Suprapubic skin (tissue), 4 donors: ENCODE measurements around the gene RRP8. TPM values are rescaled to one million over a fixed set of nuclear protein-coding genes. Genes with fewer than 3 reads are reported as not detected.
A peak's percentile ranks its signal among the peaks of the same experiment; 100 is the strongest.

Experiments
- DNase-seq, 2 donors: peaks; one replicate each; pipeline ENCODE4 v3.0.0-alpha.2; 2019; ENCODE audit warnings: low spot score in 2 of 2
- H3K27ac ChIP-seq: fragments of 200-600 bp; sonication (generic); one replicate; pipeline ENCODE4 v1.5.1; 2019
- H3K27me3 ChIP-seq: fragments of 200-600 bp; sonication (generic); one replicate; pipeline ENCODE4 v1.5.1; 2019
- H3K36me3 ChIP-seq: fragments of 200-600 bp; sonication (generic); one replicate; pipeline ENCODE4 v1.5.1; 2019
- H3K4me1 ChIP-seq: fragments of 200-600 bp; sonication (generic); one replicate; pipeline ENCODE4 v1.5.1; 2019
- H3K4me3 ChIP-seq: fragments of 200-600 bp; sonication (generic); one replicate; pipeline ENCODE4 v1.5.1; 2019; ENCODE audit warnings: mild to moderate bottlenecking
- H3K9me3 ChIP-seq: fragments of 200-600 bp; sonication (generic); one replicate; pipeline ENCODE4 v1.5.1; 2019
- EP300 ChIP-seq: sonication (generic); formaldehyde crosslinking; IDR thresholded peaks from one replicate; pipeline ENCODE4 v1.6.1; 2017; ENCODE audit warnings: antibody characterized with exemption
- POLR2A ChIP-seq, 2 donors: fragments of 450-650 bp; IDR thresholded peaks; one replicate each; pipeline ENCODE4 v1.6.1; 2017; ENCODE audit warnings: antibody characterized with exemption in 2 of 2, mild to moderate bottlenecking in 2 of 2, moderate library complexity in 2 of 2
- POLR2AphosphoS5 ChIP-seq, 3 donors: sonication (generic); formaldehyde crosslinking; IDR thresholded peaks; one replicate each; pipeline ENCODE4 v1.6.1; 2017; ENCODE audit warnings: antibody characterized with exemption in 3 of 3
- WGBS: methylation state at CpG from one replicate; pipeline ENCODE4 v1.1.5; 2018; 5-methylcytosine and 5-hydroxymethylcytosine counted together
- total RNA-seq, 4 donors: library from RNA; depleted of rRNA; stranded (reverse); fragments of >200 nt; gene quantifications; one replicate each; pipeline ENCODE4 v1.1.0, GENCODE V29; 2016
- TF ChIP-seq, protein P1 (sequence below), 2 donors: fragments of 200-600 bp in 1 of 2; fragments of 450-650 bp in 1 of 2; sonication (generic) in 1 of 2; IDR thresholded peaks; one replicate each; pipeline ENCODE4 v1.5.1; 2016 to 2019; ENCODE audit warnings: antibody characterized with exemption in 2 of 2, mild to moderate bottlenecking in 1 of 2, moderate library complexity in 1 of 2

Gene RRP8
- total RNA-seq, 4 donors from 2014 or later, result 15.9 to 33.6 (median 18.3) TPM

DNA sequence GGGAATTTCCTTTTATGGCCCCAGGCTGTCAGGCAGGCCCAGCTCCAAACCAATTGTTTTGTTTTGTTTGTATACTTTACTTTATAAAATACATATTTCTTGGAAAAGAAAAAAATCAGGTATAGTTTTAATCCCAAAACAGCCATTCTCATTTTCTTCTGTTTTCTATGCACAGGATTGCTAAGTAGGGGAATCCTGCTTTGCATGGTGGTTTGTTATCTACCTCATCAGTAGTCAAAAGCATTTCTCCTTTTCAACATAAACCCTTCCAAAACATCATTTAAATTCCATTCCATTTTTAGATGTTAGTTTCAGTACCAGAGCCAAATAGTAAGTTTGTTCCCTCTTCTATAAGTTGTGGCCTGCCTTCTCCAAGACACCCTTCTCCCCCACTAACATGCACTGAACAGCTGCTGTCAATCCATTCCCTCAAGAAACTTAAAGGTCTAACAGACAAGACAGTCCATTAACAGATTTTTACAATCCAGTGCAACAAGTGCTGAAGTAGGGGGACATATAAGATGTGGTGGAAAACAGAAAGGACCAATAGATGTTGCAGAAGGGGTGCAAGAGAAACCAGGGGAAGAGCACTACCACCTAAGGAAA, 3.9 kb upstream of the RRP8 start:
- H3K27ac ChIP-seq, result peak overlapping the region; percentile 28
- peaks cover 31% of the 10 kb centered on the region for H3K36me3 ChIP-seq
- peaks cover 61% of the 10 kb centered on the region for H3K4me1 ChIP-seq
- H3K4me3 ChIP-seq, result peak overlapping the region; percentile 54
- TF ChIP-seq POLR2AphosphoS5 (IDR thresholded peaks at IDR 0.05) (no peak), EP300 (no peak)
- no peaks in the 10 kb centered on the region for H3K9me3 ChIP-seq
- H3K27me3 ChIP-seq, result no peaks in the 10 kb centered on the region
- DNase-seq, result no peak

DNA sequence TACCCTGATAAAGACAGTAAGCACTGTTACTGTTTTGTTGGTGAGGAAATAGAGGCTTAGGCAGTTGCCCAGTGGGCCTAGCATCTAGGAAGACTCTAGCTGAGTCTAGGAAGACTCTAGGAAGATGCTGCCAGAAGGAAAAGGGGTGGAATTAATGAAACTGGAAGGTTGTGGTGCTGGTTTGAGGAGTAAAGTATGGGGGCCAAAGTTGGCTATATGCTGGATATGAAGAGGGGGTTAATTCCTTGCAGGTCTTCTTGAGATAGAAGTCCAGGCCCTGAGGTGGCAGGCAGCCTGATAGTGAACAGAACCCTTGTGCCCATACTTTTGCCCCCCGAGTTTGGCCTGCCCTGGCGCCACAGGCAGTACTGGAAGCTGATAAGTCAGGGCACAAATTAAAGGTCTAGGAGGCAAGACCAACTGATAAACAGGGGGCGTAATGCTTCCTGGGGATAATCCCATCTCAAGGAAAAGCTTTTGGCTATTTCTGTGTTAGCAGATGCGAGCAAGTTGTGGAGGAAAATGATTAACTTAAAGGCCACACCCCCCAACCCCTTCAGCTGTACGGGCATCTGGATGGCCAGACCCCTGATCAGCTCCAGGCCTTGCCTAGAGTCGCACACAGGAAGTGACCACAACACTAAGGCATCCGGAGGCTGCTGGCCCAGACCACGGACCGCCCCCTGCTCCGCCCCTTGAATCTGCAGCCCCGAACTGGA, 3.2 kb upstream of the RRP8 start:
- Histone ChIP-seq H3K4me1 (peaks cover 67% of the 10 kb centered on the region), H3K9me3 (no peaks in the 10 kb centered on the region), H3K4me3 (peak overlapping the region; percentile 54)

DNA sequence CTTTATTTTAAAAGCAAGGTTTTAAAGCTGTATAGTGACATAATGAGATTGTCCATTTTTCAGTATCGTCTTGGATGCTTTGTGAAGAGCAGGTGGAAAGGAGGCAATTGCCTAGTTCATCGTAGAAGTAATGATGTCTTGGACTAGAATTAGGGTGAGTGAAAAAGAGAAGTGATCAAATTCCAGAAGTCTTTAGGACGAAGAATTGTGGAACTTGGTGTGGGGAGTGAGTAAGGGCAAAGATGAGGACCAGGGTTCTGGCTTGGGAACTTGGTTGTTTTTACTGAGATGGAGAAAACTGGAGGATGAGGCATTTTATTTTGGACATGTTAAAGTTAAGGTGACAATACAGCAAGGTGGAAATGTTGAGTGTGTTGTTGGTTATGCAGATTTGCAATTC, 1.4 kb upstream of the RRP8 start:
- DNase-seq, result no peak
- TF ChIP-seq, protein P1, sequence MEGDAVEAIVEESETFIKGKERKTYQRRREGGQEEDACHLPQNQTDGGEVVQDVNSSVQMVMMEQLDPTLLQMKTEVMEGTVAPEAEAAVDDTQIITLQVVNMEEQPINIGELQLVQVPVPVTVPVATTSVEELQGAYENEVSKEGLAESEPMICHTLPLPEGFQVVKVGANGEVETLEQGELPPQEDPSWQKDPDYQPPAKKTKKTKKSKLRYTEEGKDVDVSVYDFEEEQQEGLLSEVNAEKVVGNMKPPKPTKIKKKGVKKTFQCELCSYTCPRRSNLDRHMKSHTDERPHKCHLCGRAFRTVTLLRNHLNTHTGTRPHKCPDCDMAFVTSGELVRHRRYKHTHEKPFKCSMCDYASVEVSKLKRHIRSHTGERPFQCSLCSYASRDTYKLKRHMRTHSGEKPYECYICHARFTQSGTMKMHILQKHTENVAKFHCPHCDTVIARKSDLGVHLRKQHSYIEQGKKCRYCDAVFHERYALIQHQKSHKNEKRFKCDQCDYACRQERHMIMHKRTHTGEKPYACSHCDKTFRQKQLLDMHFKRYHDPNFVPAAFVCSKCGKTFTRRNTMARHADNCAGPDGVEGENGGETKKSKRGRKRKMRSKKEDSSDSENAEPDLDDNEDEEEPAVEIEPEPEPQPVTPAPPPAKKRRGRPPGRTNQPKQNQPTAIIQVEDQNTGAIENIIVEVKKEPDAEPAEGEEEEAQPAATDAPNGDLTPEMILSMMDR (IDR thresholded peaks at IDR 0.05), result no peak
- TF ChIP-seq POLR2A (IDR thresholded peaks at IDR 0.05) (no peak), EP300 (no peak), POLR2AphosphoS5 (IDR thresholded peaks at IDR 0.05) (no peak)
- Histone ChIP-seq H3K27me3 (no peaks in the 10 kb centered on the region), H3K36me3 (peaks cover 37% of the 10 kb centered on the region), H3K4me3 (peak overlapping the region; percentile 54), H3K4me1 (peaks cover 60% of the 10 kb centered on the region), H3K27ac (no peak overlapping the region), H3K9me3 (no peaks in the 10 kb centered on the region)
- 28% methylated on average over 3 of the region's 3 CpGs for WGBS

More for the DNA sequence above, 3.2 kb upstream of the RRP8 start:
- WGBS, result 13% methylated on average over 11 of the region's 11 CpGs
- Histone ChIP-seq H3K27me3 (no peaks in the 10 kb centered on the region), H3K27ac (peak overlapping the region; percentile 83), H3K36me3 (peaks cover 31% of the 10 kb centered on the region)
- peak in 1 of 3 donors; percentile 44 for TF ChIP-seq POLR2AphosphoS5 (IDR thresholded peaks at IDR 0.05)
- TF ChIP-seq, protein P1 (IDR thresholded peaks at IDR 0.05), result no peak
- TF ChIP-seq POLR2A (IDR thresholded peaks at IDR 0.05), result no peak
- peak; percentile 10 for TF ChIP-seq EP300
- DNase-seq, result peak; percentile 94 to 96

DNA sequence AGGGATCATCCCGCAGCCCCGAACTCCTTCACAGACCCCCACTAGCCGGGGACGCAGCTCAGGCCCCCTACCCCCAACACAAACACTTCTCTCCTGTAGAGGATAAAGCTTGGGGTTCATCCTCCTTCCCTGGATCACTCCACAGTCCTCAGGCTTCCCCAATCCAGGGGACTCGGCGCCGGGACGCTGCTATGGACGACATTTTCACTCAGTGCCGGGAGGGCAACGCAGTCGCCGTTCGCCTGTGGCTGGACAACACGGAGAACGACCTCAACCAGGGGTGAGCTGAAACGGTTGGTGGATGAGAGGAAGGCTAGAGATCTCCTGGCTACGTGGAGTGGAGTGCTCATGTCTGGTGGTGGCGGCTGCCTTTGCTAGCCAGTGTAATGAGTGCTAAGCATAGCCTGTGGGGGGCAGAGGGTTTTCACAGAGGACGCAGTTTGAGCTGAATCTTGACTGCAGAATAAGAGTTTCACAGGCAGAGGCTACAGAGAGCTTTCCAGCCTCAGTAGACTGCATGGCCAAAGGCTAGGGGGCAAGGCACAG, 738 bp upstream of the RRP8 start:
- no peak for DNase-seq
- peaks cover 60% of the 10 kb centered on the region for H3K4me1 ChIP-seq
- peaks cover 37% of the 10 kb centered on the region for H3K36me3 ChIP-seq
- TF ChIP-seq EP300 (no peak), POLR2AphosphoS5 (IDR thresholded peaks at IDR 0.05) (no peak), POLR2A (IDR thresholded peaks at IDR 0.05) (no peak)
- no peaks in the 10 kb centered on the region for H3K27me3 ChIP-seq
- WGBS, result 0% methylated on average over 9 of the region's 20 CpGs
- H3K27ac ChIP-seq, result peak overlapping the region; percentile 89
- peak overlapping the region; percentile 54 for H3K4me3 ChIP-seq
- H3K9me3 ChIP-seq, result no peaks in the 10 kb centered on the region

DNA sequence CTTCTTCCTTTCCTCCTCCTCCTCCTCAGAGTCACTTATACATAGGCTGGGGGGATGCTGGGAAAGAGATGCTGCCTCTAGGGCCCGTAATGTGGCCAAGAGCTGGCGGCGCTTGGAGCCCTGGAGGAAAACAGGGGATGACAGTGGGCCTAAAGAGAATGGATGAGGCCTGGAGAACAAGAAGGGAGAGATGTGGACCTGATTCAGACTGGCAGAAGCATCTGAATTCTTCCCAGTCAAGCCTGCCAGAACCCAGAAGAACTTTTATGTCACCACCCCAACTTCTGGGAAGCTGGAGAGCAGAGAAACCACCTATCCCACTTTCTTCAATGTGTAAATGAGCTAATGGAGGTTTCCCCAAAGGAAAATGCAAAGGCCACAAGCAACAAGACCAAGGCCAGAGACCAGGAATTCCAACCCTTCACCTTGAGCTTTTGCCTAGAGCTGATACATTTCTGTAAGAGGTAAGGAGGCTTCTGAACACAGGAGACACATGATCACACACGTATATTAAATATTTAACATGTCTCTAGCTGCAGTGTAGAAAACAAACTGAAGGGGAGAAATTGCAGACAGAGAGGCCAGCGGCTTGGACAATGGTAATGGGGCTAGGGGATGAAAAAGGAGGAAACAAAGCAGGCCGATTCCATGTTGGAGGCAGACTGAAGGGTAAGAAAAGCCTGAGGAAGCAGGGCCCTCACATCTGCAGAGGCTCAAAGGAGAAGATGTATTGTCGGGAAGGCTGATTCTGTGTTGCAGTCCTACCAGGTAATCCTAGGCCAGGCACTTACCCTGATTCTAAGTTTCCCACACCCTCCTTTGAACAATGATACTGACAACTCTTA, 1.1 kb downstream of the RRP8 start:
- Histone ChIP-seq H3K9me3 (no peaks in the 10 kb centered on the region), H3K27me3 (no peaks in the 10 kb centered on the region), H3K4me1 (peaks cover 48% of the 10 kb centered on the region), H3K36me3 (peaks cover 33% of the 10 kb centered on the region), H3K27ac (no peak overlapping the region), H3K4me3 (peak overlapping the region; percentile 54)
- DNase-seq, result no peak
- WGBS, result 50% methylated on average over 7 of the region's 7 CpGs
- no peak for TF ChIP-seq EP300
- TF ChIP-seq, protein P1 (IDR thresholded peaks at IDR 0.05), result no peak
- no peak for TF ChIP-seq POLR2A (IDR thresholded peaks at IDR 0.05)
- no peak for TF ChIP-seq POLR2AphosphoS5 (IDR thresholded peaks at IDR 0.05)
